K562 (cell line): ENCODE measurements around the gene WDR47. TPM values are rescaled to one million over a fixed set of nuclear protein-coding genes. Genes with fewer than 3 reads are reported as not detected.

Source experiments
- ATF1 ChIP-seq, 2 experiments: fragments of 450-650 bp in 1 of 2; IDR thresholded peaks; 2 replicates each; pipeline ENCODE4 v1.6.1; 2016; ENCODE audit warnings: missing compliant biosample characterization in 1 of 2, missing genetic modification characterization in 1 of 2
- CREB3L1 ChIP-seq: fragments of 450-650 bp; IDR thresholded peaks from 2 replicates; pipeline ENCODE4 v1.6.1; 2014; ENCODE audit warnings: low read depth, mild to moderate bottlenecking, moderate library complexity, borderline replicate concordance
- CREBBP ChIP-seq: IDR thresholded peaks from one replicate; pipeline ENCODE4 v1.6.1; 2012; ENCODE audit warnings: low read depth, mild to moderate bottlenecking, control low read depth, inconsistent platforms, low read length
- CREM ChIP-seq: IDR thresholded peaks from 2 replicates; pipeline ENCODE4 v1.6.1; 2014; ENCODE audit warnings: antibody characterized with exemption, low read depth
- DACH1 ChIP-seq: fragments of 450-650 bp; IDR thresholded peaks from 2 replicates; pipeline ENCODE4 v1.6.1; 2018; ENCODE audit not compliant: partially characterized antibody
- LCOR ChIP-seq: sonication (generic); formaldehyde crosslinking; IDR thresholded peaks from 2 replicates; pipeline ENCODE4 v1.8.0; 2022; ENCODE audit warnings: mild to moderate bottlenecking, missing genetic modification reagents
- POLR3A ChIP-seq: IDR thresholded peaks from 2 replicates; pipeline ENCODE4 v1.6.1; 2011; ENCODE audit warnings: borderline replicate concordance, mild to moderate bottlenecking, moderate library complexity; ENCODE audit not compliant: insufficient read length, insufficient read depth; ENCODE audit errors: extremely low read depth
- TBL1XR1 ChIP-seq, 2 experiments: IDR thresholded peaks; 2 replicates each; pipeline ENCODE4 v1.6.1; 2012; ENCODE audit warnings: improper control_type of control experiment in 2 of 2, low read length in 2 of 2, mild to moderate bottlenecking in 1 of 2
- THAP7 ChIP-seq: fragments of 250-450 bp; sonication (Bioruptor Pico); IDR thresholded peaks from 2 replicates; pipeline ENCODE4 v1.5.0; 2021
- ZNF174 ChIP-seq: fragments of 250-450 bp; sonication (Bioruptor Pico); IDR thresholded peaks from 2 replicates; pipeline ENCODE4 v1.4.0; 2020; ENCODE audit warnings: mild to moderate bottlenecking
- polyA plus RNA-seq, 8 experiments: library from polyadenylated mRNA; depleted of rRNA in 4 of 8; stranded (reverse) in 5 of 8; unstranded in 3 of 8; fragments of >200 nt; fragmentation: Nextera tagmentation in 2 of 8; fragmentation: Illumina TruSeq in 1 of 8; extraction: Ambion mirVana in 2 of 8; extraction: Trizol in 1 of 8; gene quantifications; 2 replicates each; pipeline versions ENCODE4 v1.2.1 to v1.2.3, GENCODE V29; 2011 to 2014; ENCODE audit warnings: inconsistent platforms in 1 of 8, missing spikeins in 1 of 8
- total RNA-seq, 7 experiments: library from RNA; depleted of rRNA in 6 of 7; stranded (reverse); fragments of >200 nt in 6 of 7; fragmentation: Illumina TruSeq in 2 of 7; extraction: Trizol in 2 of 7; gene quantifications; 2 replicates each; pipeline versions ENCODE4 v1.2.1 to v1.2.3, GENCODE V29; 2011 to 2021; ENCODE audit warnings: low replicate concordance in 1 of 7

Gene WDR47
- total and polyA plus RNA-seq, 9 of the 15 experiments (the other 6 are each of a cell fraction or from before 2014, with no cell fraction given) = 1.3 to 10.1 (median 4.9) TPM

GRCh38 chr1:109047339-109047738 lies 5.4 kb upstream of the WDR47 start (continued):
- TF ChIP-seq POLR3A (no peak), DACH1 (no peak), TBL1XR1 (IDR thresholded peaks at IDR 0.05; ENCODE audit: low read length in 2 of 2) (no peak), ZNF174 (no peak), CREM (peak; percentile 33; the same call in 1 of the 2 replicates), CREBBP (no peak), LCOR (CRISPR knock-in tag) (no peak), THAP7 (CRISPR knock-in tag) (no peak), CREB3L1 (no peak), ATF1 (CRISPR knock-in tag; IDR thresholded peaks at IDR 0.05) (no peak; the same call in 1 of the 2 replicates), ATF1 (tag; IDR thresholded peaks at IDR 0.05) (peak; percentile 63; the same call in 1 of the 2 replicates)
